Osteoblast (primary cell): Measurements from ENCODE around the gene HOXC11. TPM values are rescaled to one million over a fixed set of nuclear protein-coding genes. Genes with fewer than 3 reads are reported as not detected.

Experiments used
- DNase-seq: peaks from one replicate; pipeline ENCODE4 v3.0.0; 2011; ENCODE audit warnings: low spot score, mixed read lengths; ENCODE audit not compliant: insufficient read length; ENCODE audit errors: missing footprints
- H2AFZ ChIP-seq: 2 replicates; pipeline ENCODE4 v1.6.0; 2011; ENCODE audit warnings: mild to moderate bottlenecking, low read length
- H3K27ac ChIP-seq: 2 replicates; pipeline ENCODE4 v1.5.1; 2011; ENCODE audit warnings: mild to moderate bottlenecking, low read depth, low read length, moderate library complexity
- H3K27me3 ChIP-seq: 2 replicates; pipeline ENCODE4 v1.6.0; 2012; ENCODE audit warnings: mild to moderate bottlenecking, control low read depth, inconsistent platforms, low read length, moderate library complexity; ENCODE audit not compliant: insufficient read depth
- H3K36me3 ChIP-seq: 2 replicates; pipeline ENCODE4 v1.5.1; 2011; ENCODE audit warnings: mild to moderate bottlenecking, low read length, control low read depth, moderate library complexity; ENCODE audit not compliant: insufficient read depth
- H3K4me1 ChIP-seq: 2 replicates; pipeline ENCODE4 v1.5.1; 2011; ENCODE audit warnings: mild to moderate bottlenecking, low read length, control low read depth, moderate library complexity; ENCODE audit not compliant: insufficient read depth
- H3K4me2 ChIP-seq: 2 replicates; pipeline ENCODE4 v1.6.0; 2011; ENCODE audit warnings: mild to moderate bottlenecking, low read length; ENCODE audit not compliant: insufficient read depth
- H3K4me3 ChIP-seq: fragments of 200-600 bp; sonication (generic); 3 replicates; pipeline ENCODE4 v1.5.1; 2012; ENCODE audit warnings: mild to moderate bottlenecking, low read length, inconsistent platforms; ENCODE audit not compliant: insufficient read depth
- H3K79me2 ChIP-seq: 2 replicates; pipeline ENCODE4 v1.6.0; 2012; ENCODE audit warnings: mild to moderate bottlenecking, low read length, control low read depth, inconsistent platforms; ENCODE audit not compliant: insufficient read depth
- H3K9me3 ChIP-seq: 2 replicates; pipeline ENCODE4 v1.5.1; 2011; ENCODE audit warnings: low read depth, low read length, control low read depth
- H4K20me1 ChIP-seq: 2 replicates; pipeline ENCODE4 v1.6.0; 2012; ENCODE audit warnings: mild to moderate bottlenecking, low read length, control low read depth; ENCODE audit not compliant: insufficient read depth
- total RNA-seq: library from RNA; depleted of rRNA; stranded (reverse); fragments of >200 nt; gene quantifications from 2 replicates; pipeline ENCODE4 v1.2.3, GENCODE V29; 2012
- TF ChIP-seq, protein P1 (sequence below): IDR thresholded peaks from 2 replicates; pipeline ENCODE4 v1.5.1; 2011; ENCODE audit warnings: mild to moderate bottlenecking, low read depth, low read length, moderate library complexity; ENCODE audit errors: extremely low read depth

Gene HOXC11
- total RNA-seq, 1 donor: 1.1 TPM

DNA sequence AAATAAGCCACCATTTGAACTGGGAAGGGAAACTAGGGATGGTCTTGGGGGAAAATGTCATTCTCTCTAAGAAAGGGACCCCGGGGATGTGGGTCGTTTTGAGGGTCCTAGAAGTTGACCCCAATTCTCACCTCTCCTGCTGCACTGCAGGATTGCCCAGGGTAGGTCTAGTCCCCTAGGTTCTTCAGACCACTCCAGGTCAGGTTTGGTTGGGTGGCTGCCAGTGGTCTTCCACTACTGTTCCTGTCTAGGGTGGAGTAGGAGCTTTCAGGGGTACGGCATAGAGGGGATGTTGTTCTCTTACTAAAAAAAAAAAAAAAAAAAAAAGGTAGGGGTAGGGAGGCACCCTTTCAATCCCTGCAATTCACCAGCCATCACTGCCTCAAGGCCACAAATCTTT is 43.1 kb downstream of the HOXC11 start:
- peaks cover 79% of the 10 kb centered on the region for H3K79me2 ChIP-seq
- TF ChIP-seq, protein P1, sequence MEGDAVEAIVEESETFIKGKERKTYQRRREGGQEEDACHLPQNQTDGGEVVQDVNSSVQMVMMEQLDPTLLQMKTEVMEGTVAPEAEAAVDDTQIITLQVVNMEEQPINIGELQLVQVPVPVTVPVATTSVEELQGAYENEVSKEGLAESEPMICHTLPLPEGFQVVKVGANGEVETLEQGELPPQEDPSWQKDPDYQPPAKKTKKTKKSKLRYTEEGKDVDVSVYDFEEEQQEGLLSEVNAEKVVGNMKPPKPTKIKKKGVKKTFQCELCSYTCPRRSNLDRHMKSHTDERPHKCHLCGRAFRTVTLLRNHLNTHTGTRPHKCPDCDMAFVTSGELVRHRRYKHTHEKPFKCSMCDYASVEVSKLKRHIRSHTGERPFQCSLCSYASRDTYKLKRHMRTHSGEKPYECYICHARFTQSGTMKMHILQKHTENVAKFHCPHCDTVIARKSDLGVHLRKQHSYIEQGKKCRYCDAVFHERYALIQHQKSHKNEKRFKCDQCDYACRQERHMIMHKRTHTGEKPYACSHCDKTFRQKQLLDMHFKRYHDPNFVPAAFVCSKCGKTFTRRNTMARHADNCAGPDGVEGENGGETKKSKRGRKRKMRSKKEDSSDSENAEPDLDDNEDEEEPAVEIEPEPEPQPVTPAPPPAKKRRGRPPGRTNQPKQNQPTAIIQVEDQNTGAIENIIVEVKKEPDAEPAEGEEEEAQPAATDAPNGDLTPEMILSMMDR: no peak
- no peaks in the 10 kb centered on the region for H3K27me3 ChIP-seq
- peak overlapping the region; percentile 86 for H3K27ac ChIP-seq
- peak overlapping the region; percentile 23 for H2AFZ ChIP-seq
- no peaks in the 10 kb centered on the region for H3K36me3 ChIP-seq
- H3K4me3 ChIP-seq: peak overlapping the region; percentile 94
- H3K9me3 ChIP-seq: no peaks in the 10 kb centered on the region
- H3K4me1 ChIP-seq: peaks cover 51% of the 10 kb centered on the region
- peaks cover 6% of the 10 kb centered on the region for H4K20me1 ChIP-seq
- H3K4me2 ChIP-seq: peak overlapping the region; percentile 94
- no peak for DNase-seq

DNA sequence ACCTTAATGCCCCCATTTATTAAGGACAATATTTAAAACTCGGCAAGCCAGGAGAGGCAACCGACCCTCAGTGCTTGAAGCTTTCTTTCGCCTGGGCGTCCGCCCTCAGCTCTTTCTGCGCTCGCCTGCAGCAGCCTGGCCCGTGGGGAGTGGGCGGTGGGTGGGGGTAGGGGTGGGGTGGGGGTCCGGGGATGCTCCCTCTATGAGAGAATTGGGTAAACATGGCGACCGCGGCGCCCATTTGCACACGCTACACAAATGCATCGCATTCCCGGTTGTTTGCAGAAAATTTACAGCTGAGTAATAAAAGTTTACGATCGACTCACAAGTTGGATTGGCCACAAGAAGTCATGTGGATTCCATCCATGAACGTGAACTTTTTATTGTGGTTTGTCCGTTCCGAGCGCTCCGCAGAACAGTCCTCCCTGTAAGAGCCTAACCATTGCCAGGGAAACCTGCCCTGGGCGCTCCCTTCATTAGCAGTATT is 43.6 kb downstream of the HOXC11 start:
- H3K9me3 ChIP-seq: no peaks in the 10 kb centered on the region
- H3K79me2 ChIP-seq: peaks cover 79% of the 10 kb centered on the region
- peak overlapping the region; percentile 23 for H2AFZ ChIP-seq
- DNase-seq: peak; percentile 96
- H3K27me3 ChIP-seq: no peaks in the 10 kb centered on the region
- H3K27ac ChIP-seq: peak overlapping the region; percentile 96
- peak overlapping the region; percentile 94 for H3K4me2 ChIP-seq
- peaks cover 55% of the 10 kb centered on the region for H3K4me1 ChIP-seq
- peak overlapping the region; percentile 94 for H3K4me3 ChIP-seq
- TF ChIP-seq, protein P1: no peak
- H3K36me3 ChIP-seq: no peaks in the 10 kb centered on the region
- H4K20me1 ChIP-seq: peaks cover 11% of the 10 kb centered on the region

DNA sequence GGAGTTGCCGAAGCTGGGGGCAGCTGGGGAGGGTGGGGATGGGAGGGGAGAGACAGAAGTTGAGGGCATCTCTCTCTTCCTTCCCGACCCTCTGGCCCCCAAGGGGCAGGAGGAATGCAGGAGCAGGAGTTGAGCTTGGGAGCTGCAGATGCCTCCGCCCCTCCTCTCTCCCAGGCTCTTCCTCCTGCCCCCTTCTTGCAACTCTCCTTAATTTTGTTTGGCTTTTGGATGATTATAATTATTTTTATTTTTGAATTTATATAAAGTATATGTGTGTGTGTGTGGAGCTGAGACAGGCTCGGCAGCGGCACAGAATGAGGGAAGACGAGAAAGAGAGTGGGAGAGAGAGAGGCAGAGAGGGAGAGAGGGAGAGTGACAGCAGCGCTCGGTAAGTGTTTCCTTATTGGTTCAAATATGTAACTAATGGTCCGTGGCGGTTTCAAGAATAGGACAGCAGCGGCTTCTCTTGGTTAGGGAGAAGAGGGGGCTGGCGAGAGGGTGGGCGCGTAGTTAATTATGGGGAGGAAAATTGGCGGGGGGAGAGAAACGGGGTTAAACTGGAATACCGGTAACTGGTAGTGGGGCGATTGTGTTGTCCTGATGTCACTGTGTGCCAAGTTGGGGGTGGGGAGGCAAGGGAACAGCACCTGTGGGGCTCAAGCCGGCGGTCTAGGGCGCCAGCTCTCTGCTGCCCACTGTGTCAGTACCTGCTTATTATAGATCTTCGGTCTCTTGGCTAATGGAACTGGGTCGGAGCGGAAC is 44.3 kb downstream of the HOXC11 start:
- Histone ChIP-seq H3K9me3 (no peaks in the 10 kb centered on the region), H2AFZ (peak overlapping the region; percentile 57), H4K20me1 (peaks cover 15% of the 10 kb centered on the region), H3K4me2 (peak overlapping the region; percentile 94), H3K4me3 (peak overlapping the region; percentile 94), H3K4me1 (peaks cover 59% of the 10 kb centered on the region), H3K27ac (peak overlapping the region; percentile 96), H3K27me3 (no peaks in the 10 kb centered on the region), H3K36me3 (no peaks in the 10 kb centered on the region), H3K79me2 (peaks cover 82% of the 10 kb centered on the region)
- peak; percentile 94 for DNase-seq
- TF ChIP-seq, protein P1: no peak

GRCh38 chr12:54017878-54018467 is 45.0 kb downstream of the HOXC11 start:
- DNase-seq: peak; percentile 99
- TF ChIP-seq, protein P1: no peak
- peaks cover 19% of the 10 kb centered on the region for H4K20me1 ChIP-seq
- H3K36me3 ChIP-seq: no peaks in the 10 kb centered on the region
- H3K27me3 ChIP-seq: no peaks in the 10 kb centered on the region
- peak overlapping the region; percentile 94 for H3K4me3 ChIP-seq
- peak overlapping the region; percentile 94 for H3K4me2 ChIP-seq
- peaks cover 54% of the 10 kb centered on the region for H3K4me1 ChIP-seq
- peak overlapping the region; percentile 96 for H3K27ac ChIP-seq
- no peaks in the 10 kb centered on the region for H3K9me3 ChIP-seq
- H2AFZ ChIP-seq: peak overlapping the region; percentile 70
- peaks cover 86% of the 10 kb centered on the region for H3K79me2 ChIP-seq
